NCI-H2196 treated with DMSO at 0.1 percent for 48 hours (cell line): Measurements from ENCODE around the gene AP4E1.
"Not testable (repeated sequence)": the region's sequence is repeated elsewhere in the genome, so short reads cannot be mapped to it uniquely, and the experiment has no call there.

Experiments used
- DNase-seq: peaks from one replicate; lab custom pipeline; 2025; ENCODE audit not compliant: unreplicated experiment; lab: John Stamatoyannopoulos, UW

AP4E1 gene

GRCh38 chr15:51022206-51022605 is 113.7 kb downstream of the AP4E1 start:
- no peak for DNase-seq

GRCh38 chr15:51023499-51023898 is 115.0 kb downstream of the AP4E1 start:
- no peak for DNase-seq

- DNase-seq, result no peak
Measured at GRCh38 chr15:51024735-51025453, 116.4 kb downstream of the AP4E1 start.

GRCh38 chr15:51025454-51025846 is 117.0 kb downstream of the AP4E1 start:
- no peak for DNase-seq

GRCh38 chr15:51030649-51031316 is 122.3 kb downstream of the AP4E1 start:
- DNase-seq, result no peak

- DNase-seq, result not testable (repeated sequence)
Measured at GRCh38 chr15:51037474-51037873, 129.0 kb downstream of the AP4E1 start.

GRCh38 chr15:51038162-51038973 is 129.9 kb downstream of the AP4E1 start:
- DNase-seq, result no peak

- no peak for DNase-seq
Measured at GRCh38 chr15:51038974-51039319, 130.5 kb downstream of the AP4E1 start.

GRCh38 chr15:51044037-51044727 is 135.7 kb downstream of the AP4E1 start:
- DNase-seq, result no peak

- DNase-seq, result no peak
Measured at GRCh38 chr15:51046016-51046415, 137.5 kb downstream of the AP4E1 start.

- DNase-seq, result no peak
Measured at GRCh38 chr15:51046799-51047449, 138.4 kb downstream of the AP4E1 start.

GRCh38 chr15:51048308-51048707 is 139.8 kb downstream of the AP4E1 start:
- no peak for DNase-seq

GRCh38 chr15:51049081-51049480 is 140.6 kb downstream of the AP4E1 start:
- DNase-seq, result no peak

GRCh38 chr15:51051776-51052175 is 143.3 kb downstream of the AP4E1 start:
- no peak for DNase-seq

- no peak for DNase-seq
Measured at GRCh38 chr15:51053571-51053970, 145.1 kb downstream of the AP4E1 start.

- no peak for DNase-seq
Measured at GRCh38 chr15:51054535-51054934, 146.1 kb downstream of the AP4E1 start.
